Neural progenitor cell (in vitro differentiated cells): ENCODE results near the gene TAF4.

Experiments used
- CTCF ChIP-seq: fragments of 200-600 bp; sonication (generic); IDR thresholded peaks from 2 replicates; pipeline ENCODE4 v1.5.1; 2017; ENCODE audit warnings: antibody characterized with exemption, mild to moderate bottlenecking
- EZH2 ChIP-seq: fragments of 200-600 bp; sonication (generic); IDR thresholded peaks from 2 replicates; pipeline ENCODE4 v1.6.1; 2017; ENCODE audit warnings: antibody characterized with exemption, mild to moderate bottlenecking, moderate library complexity

DNA sequence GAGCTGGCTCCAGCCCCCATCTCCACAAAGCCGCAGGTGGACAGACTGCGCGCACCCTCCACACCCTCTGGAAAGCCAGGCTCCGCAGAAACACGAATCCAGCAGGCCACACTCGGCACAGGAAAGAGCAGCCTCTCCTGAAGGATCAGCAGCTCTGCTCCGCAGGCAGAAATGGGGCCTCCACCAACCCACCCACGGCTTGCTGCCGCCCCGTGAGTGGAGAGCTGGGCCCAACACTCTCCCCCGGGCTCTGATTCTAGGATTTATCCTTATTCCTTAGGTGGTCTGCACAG, 39.2 kb downstream of the TAF4 start:
- TF ChIP-seq CTCF (no peak), EZH2 (no peak)
